GM21717 (cell line): Measurements from ENCODE around the gene LCP2.
A peak's percentile ranks its signal among the peaks of the same experiment; 100 is the strongest.

ENCODE experiments used
- ATAC-seq: cut with Tn5 transposase; IDR thresholded peaks from one replicate; pipeline ENCODE4 v1.9.1; 2021; ENCODE audit warnings: mild to moderate bottlenecking, moderate library complexity; ENCODE audit not compliant: unreplicated experiment

The LCP2 gene

GRCh38 chr5:170296935-170297588 lies 515 bp downstream of the LCP2 start:
- ATAC-seq: peak; percentile 40

- no peak for ATAC-seq
Observed at GRCh38 chr5:170296036-170296934, 1.3 kb downstream of the LCP2 start.

GRCh38 chr5:170294556-170294955 lies 3.0 kb downstream of the LCP2 start:
- no peak for ATAC-seq

GRCh38 chr5:170294057-170294456 lies 3.5 kb downstream of the LCP2 start:
- no peak for ATAC-seq

GRCh38 chr5:170293273-170293672 lies 4.3 kb downstream of the LCP2 start:
- peak; percentile 60 for ATAC-seq

- ATAC-seq: no peak
Observed at GRCh38 chr5:170292179-170293104, 5.1 kb downstream of the LCP2 start.

GRCh38 chr5:170290498-170290897 lies 7.1 kb downstream of the LCP2 start:
- ATAC-seq: no peak

- ATAC-seq: no peak
Observed at GRCh38 chr5:170289764-170290163, 7.8 kb downstream of the LCP2 start.

GRCh38 chr5:170289121-170289520 lies 8.5 kb downstream of the LCP2 start:
- ATAC-seq: no peak

GRCh38 chr5:170288551-170288950 lies 9.0 kb downstream of the LCP2 start:
- no peak for ATAC-seq

- ATAC-seq: no peak
Observed at GRCh38 chr5:170288151-170288550, 9.4 kb downstream of the LCP2 start.

GRCh38 chr5:170287532-170287931 lies 10.0 kb downstream of the LCP2 start:
- no peak for ATAC-seq

GRCh38 chr5:170286386-170286925 lies 11.1 kb downstream of the LCP2 start:
- ATAC-seq: no peak

GRCh38 chr5:170285181-170285580 lies 12.4 kb downstream of the LCP2 start:
- no peak for ATAC-seq

GRCh38 chr5:170284231-170284630 lies 13.3 kb downstream of the LCP2 start:
- ATAC-seq: no peak

- no peak for ATAC-seq
Observed at GRCh38 chr5:170283296-170283695, 14.3 kb downstream of the LCP2 start.

- ATAC-seq: no peak
Observed at GRCh38 chr5:170280011-170280493, 17.5 kb downstream of the LCP2 start.

GRCh38 chr5:170279459-170279817 lies 18.1 kb downstream of the LCP2 start:
- no peak for ATAC-seq

- peak; percentile 94 for ATAC-seq
Observed at GRCh38 chr5:170278611-170279458, 18.7 kb downstream of the LCP2 start.

- ATAC-seq: no peak
Observed at GRCh38 chr5:170277867-170278281, 19.7 kb downstream of the LCP2 start.
